22Rv1 (cell line): ENCODE results near the gene RAB6B.

ENCODE experiments used
- ZFX ChIP-seq: fragments of 450-650 bp; IDR thresholded peaks from 2 replicates; pipeline ENCODE4 v1.6.1; 2017; ENCODE audit warnings: antibody characterized with exemption, borderline replicate concordance
- TF ChIP-seq, protein P1 (sequence below): fragments of 450-650 bp; IDR thresholded peaks from 2 replicates; pipeline ENCODE4 v1.5.1; 2017; ENCODE audit warnings: mild to moderate bottlenecking

DNA sequence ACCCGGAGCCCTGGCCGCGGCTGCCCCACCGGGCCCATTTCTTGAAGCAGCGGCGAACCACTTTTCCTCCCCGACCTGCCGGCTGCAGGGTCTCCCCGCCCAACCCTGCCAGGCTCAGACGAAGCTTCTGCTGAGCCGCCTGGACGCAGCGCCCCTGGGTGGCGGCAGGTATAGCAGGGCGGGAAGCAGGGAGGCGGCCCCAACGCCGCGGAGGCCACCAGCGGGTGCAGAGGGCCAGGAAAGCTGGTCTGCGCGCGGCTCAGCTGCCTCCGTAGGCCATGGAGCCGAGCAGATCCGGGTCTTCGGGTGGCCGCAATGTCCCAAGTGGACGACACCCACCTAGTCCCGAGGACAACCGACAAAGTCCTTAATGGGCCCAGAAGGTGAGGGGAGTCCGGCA lies 111.9 kb downstream of the RAB6B start:
- TF ChIP-seq, protein P1, sequence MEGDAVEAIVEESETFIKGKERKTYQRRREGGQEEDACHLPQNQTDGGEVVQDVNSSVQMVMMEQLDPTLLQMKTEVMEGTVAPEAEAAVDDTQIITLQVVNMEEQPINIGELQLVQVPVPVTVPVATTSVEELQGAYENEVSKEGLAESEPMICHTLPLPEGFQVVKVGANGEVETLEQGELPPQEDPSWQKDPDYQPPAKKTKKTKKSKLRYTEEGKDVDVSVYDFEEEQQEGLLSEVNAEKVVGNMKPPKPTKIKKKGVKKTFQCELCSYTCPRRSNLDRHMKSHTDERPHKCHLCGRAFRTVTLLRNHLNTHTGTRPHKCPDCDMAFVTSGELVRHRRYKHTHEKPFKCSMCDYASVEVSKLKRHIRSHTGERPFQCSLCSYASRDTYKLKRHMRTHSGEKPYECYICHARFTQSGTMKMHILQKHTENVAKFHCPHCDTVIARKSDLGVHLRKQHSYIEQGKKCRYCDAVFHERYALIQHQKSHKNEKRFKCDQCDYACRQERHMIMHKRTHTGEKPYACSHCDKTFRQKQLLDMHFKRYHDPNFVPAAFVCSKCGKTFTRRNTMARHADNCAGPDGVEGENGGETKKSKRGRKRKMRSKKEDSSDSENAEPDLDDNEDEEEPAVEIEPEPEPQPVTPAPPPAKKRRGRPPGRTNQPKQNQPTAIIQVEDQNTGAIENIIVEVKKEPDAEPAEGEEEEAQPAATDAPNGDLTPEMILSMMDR, result no peak
- no peak for TF ChIP-seq ZFX
